BLaER1 treated with 17β-estradiol and CSF1 and Interleukin-3, amounts not matched to agents 10 nM and 100 nM (cell line): ENCODE measurements around the gene AFG1L.

Experiments
- H3K27ac ChIP-seq, 11 experiments: shearing (Covaris generic); formaldehyde crosslinking; 2 replicates each; pipeline ENCODE4 v1.8.1; 2022
- H3K27me3 ChIP-seq, 11 experiments: shearing (Covaris generic); formaldehyde crosslinking; 2 replicates each; pipeline ENCODE4 v1.8.1; 2022
- H3K36me3 ChIP-seq, 11 experiments: shearing (Covaris generic); formaldehyde crosslinking; 2 replicates each; pipeline ENCODE4 v1.8.1; 2022
- H3K4me1 ChIP-seq, 10 experiments: shearing (Covaris generic); formaldehyde crosslinking; 2 replicates each; pipeline ENCODE4 v1.8.1; 2022
- H3K4me2 ChIP-seq, 11 experiments: shearing (Covaris generic); formaldehyde crosslinking; 2 replicates each; pipeline ENCODE4 v1.8.1; 2022
- H3K4me3 ChIP-seq, 10 experiments: shearing (Covaris generic); formaldehyde crosslinking; 2 replicates each; pipeline ENCODE4 v1.8.1; 2022
- H3K9ac ChIP-seq, 11 experiments: shearing (Covaris generic); formaldehyde crosslinking; 2 replicates each; pipeline ENCODE4 v1.8.1; 2022
- H3K9me3 ChIP-seq, 11 experiments: shearing (Covaris generic); formaldehyde crosslinking; replicated peaks in 1 of 11; 2 replicates each; pipeline ENCODE4 v1.8.1; 2022
- H4K20me1 ChIP-seq, 11 experiments: shearing (Covaris generic); formaldehyde crosslinking; 2 replicates each; pipeline ENCODE4 v1.8.1; 2022
- Cebpa-rat ChIP-seq, 11 experiments: shearing (Covaris generic); IDR thresholded peaks; 2 replicates each; pipeline ENCODE4 v1.8.1; 2022

Gene AFG1L

DNA sequence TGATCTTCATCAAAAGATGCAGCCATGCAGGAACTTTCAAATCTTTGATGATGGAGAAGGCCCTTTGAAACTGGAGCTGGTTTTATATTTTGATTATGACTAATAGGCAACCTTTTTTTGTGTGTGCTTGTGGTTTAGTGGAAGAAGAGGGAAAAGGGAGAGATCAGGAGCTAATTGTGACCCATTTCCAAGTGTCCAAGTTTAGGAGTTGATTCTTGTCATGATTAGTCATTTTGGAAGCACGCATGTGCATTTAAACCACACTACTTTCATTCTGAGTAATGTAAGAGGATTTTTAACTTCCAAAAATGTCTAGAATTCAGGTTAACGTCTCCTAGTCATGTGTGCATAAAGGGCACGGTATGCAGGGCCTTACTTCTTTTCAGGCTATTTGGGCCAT lies 269.3 kb downstream of the AFG1L start:
- H3K27ac ChIP-seq: peak overlapping the region; percentile 78 to 99 (median 92)
- peaks cover 14 to 73% (median 43%) of the 10 kb centered on the region in 11 experiments; a peak in 19 of 22 replicates for H4K20me1 ChIP-seq
- H3K4me1 ChIP-seq: peaks cover 56 to 76% (median 58%) of the 10 kb centered on the region in 10 experiments
- peak overlapping the region; percentile 72 to 99 (median 91) for H3K4me2 ChIP-seq
- peak overlapping the region; percentile 62 to 100 (median 75); a peak in 20 of 22 replicates for H3K9ac ChIP-seq
- H3K27me3 ChIP-seq: peaks cover 0 to 19% (median 6%) of the 10 kb centered on the region in 11 experiments; a peak in 8 of 22 replicates
- peak overlapping the region in 8 of 10 experiments; percentile 90 to 98 (median 93); a peak in 14 of 20 replicates for H3K4me3 ChIP-seq
- H3K36me3 ChIP-seq: peaks cover 29 to 40% (median 35%) of the 10 kb centered on the region in 11 experiments
- TF ChIP-seq Cebpa-rat (IDR thresholded peaks at IDR 0.05): no peak
- H3K9me3 ChIP-seq: no peaks in the 10 kb centered on the region

GRCh38 chr6:108565091-108565766 lies 270.4 kb downstream of the AFG1L start:
- H3K4me2 ChIP-seq: peak overlapping the region; percentile 72 to 99 (median 91)
- peak overlapping the region; percentile 78 to 99 (median 92) for H3K27ac ChIP-seq
- peaks cover 14 to 83% (median 52%) of the 10 kb centered on the region in 11 experiments; a peak in 19 of 22 replicates for H4K20me1 ChIP-seq
- peak overlapping the region; percentile 62 to 100 (median 75) for H3K9ac ChIP-seq
- H3K4me3 ChIP-seq: peak overlapping the region in 9 of 10 experiments; percentile 4 to 98 (median 92); a peak in 16 of 20 replicates
- H3K9me3 ChIP-seq: no peaks in the 10 kb centered on the region
- H3K36me3 ChIP-seq: peaks cover 40 to 50% (median 46%) of the 10 kb centered on the region in 11 experiments
- no peak for TF ChIP-seq Cebpa-rat (IDR thresholded peaks at IDR 0.05)
- peaks cover 56 to 76% (median 68%) of the 10 kb centered on the region in 10 experiments for H3K4me1 ChIP-seq
- peaks cover 0 to 19% (median 6%) of the 10 kb centered on the region in 11 experiments; a peak in 8 of 22 replicates for H3K27me3 ChIP-seq

DNA sequence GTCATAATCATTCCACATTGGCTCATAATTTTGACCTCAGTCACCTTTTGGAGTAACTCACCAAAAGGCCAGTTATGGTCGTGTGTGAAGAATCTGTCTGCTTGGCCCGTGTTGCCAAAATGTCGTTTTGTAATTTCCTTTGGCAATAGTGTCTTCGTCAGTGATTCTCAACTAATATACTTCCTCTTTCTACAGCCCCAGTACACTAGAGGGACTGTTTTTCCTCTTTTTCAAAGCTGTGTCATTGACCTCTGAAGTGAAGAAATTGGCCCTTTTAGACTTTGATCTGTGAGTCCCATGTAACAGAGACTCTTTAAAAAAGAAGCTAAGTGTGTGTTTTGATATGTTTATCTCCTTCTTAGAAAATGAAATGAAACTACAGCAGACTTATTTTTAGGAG lies 271.0 kb downstream of the AFG1L start:
- H3K9me3 ChIP-seq: no peaks in the 10 kb centered on the region
- peak in 10 of 11 experiments; percentile 15 to 90 (median 70); a peak in 14 of 22 replicates for TF ChIP-seq Cebpa-rat (IDR thresholded peaks at IDR 0.05)
- peaks cover 56 to 76% (median 72%) of the 10 kb centered on the region in 10 experiments for H3K4me1 ChIP-seq
- H3K27me3 ChIP-seq: peaks cover 0 to 18% (median 6%) of the 10 kb centered on the region in 11 experiments; a peak in 8 of 22 replicates
- peak overlapping the region; percentile 78 to 99 (median 92) for H3K27ac ChIP-seq
- H3K36me3 ChIP-seq: peaks cover 46 to 57% (median 53%) of the 10 kb centered on the region in 11 experiments
- peaks cover 14 to 90% (median 59%) of the 10 kb centered on the region in 11 experiments; a peak in 19 of 22 replicates for H4K20me1 ChIP-seq
- peak overlapping the region in 7 of 10 experiments; percentile 4 to 98 (median 91); a peak in 10 of 20 replicates for H3K4me3 ChIP-seq
- peak overlapping the region; percentile 62 to 100 (median 75); a peak in 21 of 22 replicates for H3K9ac ChIP-seq
- H3K4me2 ChIP-seq: peak overlapping the region; percentile 74 to 99 (median 91); a peak in 21 of 22 replicates

DNA sequence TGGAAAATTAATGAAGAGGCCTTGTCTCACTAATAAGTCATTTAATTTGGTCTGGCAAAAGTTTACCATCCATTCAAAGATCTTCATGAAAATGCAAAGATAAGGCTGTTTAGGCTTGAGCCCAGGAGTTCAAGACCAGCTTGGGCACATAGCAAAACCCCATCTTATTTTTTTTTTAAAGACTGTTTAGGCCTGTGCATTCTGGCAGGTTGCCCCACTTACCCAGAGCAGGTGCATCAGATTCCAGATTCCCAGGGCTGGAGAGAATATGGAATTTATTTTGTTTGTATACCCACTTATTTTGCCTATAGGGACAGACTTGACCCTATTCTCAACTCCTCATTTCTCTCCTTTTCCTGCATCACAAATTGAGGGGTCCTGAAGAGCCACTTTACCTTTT lies 271.6 kb downstream of the AFG1L start:
- no peaks in the 10 kb centered on the region for H3K9me3 ChIP-seq
- peak overlapping the region in 5 of 10 experiments; percentile 24 to 57 (median 40); a peak in 10 of 20 replicates for H3K4me3 ChIP-seq
- peaks cover 12 to 95% (median 62%) of the 10 kb centered on the region in 11 experiments; a peak in 19 of 22 replicates for H4K20me1 ChIP-seq
- H3K36me3 ChIP-seq: peaks cover 51 to 62% (median 58%) of the 10 kb centered on the region in 11 experiments
- H3K4me2 ChIP-seq: peak overlapping the region; percentile 74 to 99 (median 91)
- no peak for TF ChIP-seq Cebpa-rat (IDR thresholded peaks at IDR 0.05)
- H3K9ac ChIP-seq: peak overlapping the region; percentile 64 to 100 (median 75); a peak in 21 of 22 replicates
- H3K4me1 ChIP-seq: peaks cover 56 to 80% (median 72%) of the 10 kb centered on the region in 10 experiments
- H3K27ac ChIP-seq: peak overlapping the region; percentile 78 to 99 (median 92)
- H3K27me3 ChIP-seq: peaks cover 0 to 13% (median 6%) of the 10 kb centered on the region in 11 experiments; a peak in 8 of 22 replicates

DNA sequence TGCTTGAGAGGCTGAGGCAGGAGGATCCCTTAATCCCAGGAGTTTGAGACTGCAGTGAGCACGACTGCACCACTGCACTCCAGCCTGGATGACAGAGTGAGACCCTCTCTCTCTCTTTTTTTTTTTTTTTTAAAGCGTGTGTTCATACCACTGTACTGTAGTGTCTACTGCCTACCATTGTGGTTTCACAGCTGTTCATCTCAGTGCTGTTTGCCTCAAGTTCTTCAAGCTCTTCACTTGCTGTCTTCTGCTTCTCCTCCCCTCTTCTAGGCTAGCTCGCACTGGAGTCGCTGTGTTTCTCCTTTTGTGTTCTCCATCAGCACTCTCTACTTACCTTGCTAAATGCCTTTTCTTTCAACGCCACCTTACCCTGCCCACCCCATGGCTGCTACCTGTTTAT lies 273.2 kb downstream of the AFG1L start:
- Histone ChIP-seq H3K9ac (peak overlapping the region in 2 of 11 experiments; percentile 17 to 28; a peak in 2 of 22 replicates), H3K36me3 (peaks cover 59 to 67% (median 64%) of the 10 kb centered on the region in 11 experiments), H3K27me3 (no peaks in the 10 kb centered on the region), H3K27ac (peak overlapping the region in 7 of 11 experiments; percentile 16 to 98 (median 87); a peak in 7 of 22 replicates), H3K4me2 (peak overlapping the region in 8 of 11 experiments; percentile 88 to 99 (median 91); a peak in 12 of 22 replicates), H3K4me3 (0 out of 20 replicates have a peak overlapping the region, but pooled peaks of 1 of the 10 experiments have one; percentile 40), H3K9me3 (no peaks in the 10 kb centered on the region), H4K20me1 (peaks cover 0 to 95% (median 54%) of the 10 kb centered on the region in 11 experiments; a peak in 15 of 22 replicates), H3K4me1 (peaks cover 40 to 88% (median 60%) of the 10 kb centered on the region in 10 experiments)
- TF ChIP-seq Cebpa-rat (IDR thresholded peaks at IDR 0.05): no peak

- TF ChIP-seq Cebpa-rat (IDR thresholded peaks at IDR 0.05): no peak
- H3K9ac ChIP-seq: peak overlapping the region in 2 of 11 experiments; percentile 17 to 28; a peak in 3 of 22 replicates
- H3K4me2 ChIP-seq: peak overlapping the region in 8 of 11 experiments; percentile 88 to 99 (median 91); a peak in 11 of 22 replicates
- no peak overlapping the region for H3K4me3 ChIP-seq
- H3K9me3 ChIP-seq: no peaks in the 10 kb centered on the region
- H3K36me3 ChIP-seq: peaks cover 59 to 73% (median 66%) of the 10 kb centered on the region in 11 experiments
- H3K27ac ChIP-seq: peak overlapping the region in 7 of 11 experiments; percentile 3 to 98 (median 83); a peak in 5 of 22 replicates
- no peaks in the 10 kb centered on the region for H3K27me3 ChIP-seq
- H3K4me1 ChIP-seq: peaks cover 34 to 81% (median 54%) of the 10 kb centered on the region in 10 experiments
- H4K20me1 ChIP-seq: peaks cover 0 to 95% (median 55%) of the 10 kb centered on the region in 11 experiments; a peak in 14 of 22 replicates
These were observed 273.9 kb downstream of the AFG1L start for GRCh38 chr6:108568551-108569305.

DNA sequence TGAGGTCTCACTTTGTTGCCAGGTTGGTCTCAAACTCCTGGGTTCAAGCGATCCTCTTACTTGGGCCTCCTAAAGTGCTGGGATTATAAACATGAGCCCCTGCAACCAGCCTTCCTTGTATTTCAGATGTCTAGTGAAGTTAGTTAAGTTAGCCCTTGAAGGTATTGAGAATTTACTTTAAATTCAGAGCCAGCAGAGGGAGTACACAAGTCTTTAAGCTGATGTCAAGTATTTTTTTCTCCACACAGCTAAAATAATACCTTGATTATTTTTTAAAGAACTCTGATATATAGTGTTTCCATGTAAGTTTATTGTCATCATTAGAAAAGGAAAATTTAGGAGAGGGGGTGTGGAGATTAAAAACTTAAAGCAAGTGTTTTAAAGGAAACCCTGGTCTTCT lies 275.7 kb downstream of the AFG1L start:
- H4K20me1 ChIP-seq: peaks cover 9 to 95% (median 55%) of the 10 kb centered on the region in 11 experiments; a peak in 15 of 22 replicates
- peak overlapping the region in 2 of 11 experiments; percentile 91 to 99; a peak in 1 of 22 replicates for H3K4me2 ChIP-seq
- peaks cover 59 to 87% (median 69%) of the 10 kb centered on the region in 11 experiments for H3K36me3 ChIP-seq
- no peak overlapping the region for H3K9ac ChIP-seq
- H3K27me3 ChIP-seq: no peaks in the 10 kb centered on the region
- 0 out of 22 replicates have a peak overlapping the region, but pooled peaks of 2 of the 11 experiments have one; percentile 11 to 34 for H3K27ac ChIP-seq
- no peak overlapping the region for H3K4me3 ChIP-seq
- no peak for TF ChIP-seq Cebpa-rat (IDR thresholded peaks at IDR 0.05)
- H3K4me1 ChIP-seq: peaks cover 16 to 81% (median 36%) of the 10 kb centered on the region in 10 experiments
- no peaks in the 10 kb centered on the region for H3K9me3 ChIP-seq
